ENCODE measurements around the gene GFRA4.

Gene GFRA4

DNA sequence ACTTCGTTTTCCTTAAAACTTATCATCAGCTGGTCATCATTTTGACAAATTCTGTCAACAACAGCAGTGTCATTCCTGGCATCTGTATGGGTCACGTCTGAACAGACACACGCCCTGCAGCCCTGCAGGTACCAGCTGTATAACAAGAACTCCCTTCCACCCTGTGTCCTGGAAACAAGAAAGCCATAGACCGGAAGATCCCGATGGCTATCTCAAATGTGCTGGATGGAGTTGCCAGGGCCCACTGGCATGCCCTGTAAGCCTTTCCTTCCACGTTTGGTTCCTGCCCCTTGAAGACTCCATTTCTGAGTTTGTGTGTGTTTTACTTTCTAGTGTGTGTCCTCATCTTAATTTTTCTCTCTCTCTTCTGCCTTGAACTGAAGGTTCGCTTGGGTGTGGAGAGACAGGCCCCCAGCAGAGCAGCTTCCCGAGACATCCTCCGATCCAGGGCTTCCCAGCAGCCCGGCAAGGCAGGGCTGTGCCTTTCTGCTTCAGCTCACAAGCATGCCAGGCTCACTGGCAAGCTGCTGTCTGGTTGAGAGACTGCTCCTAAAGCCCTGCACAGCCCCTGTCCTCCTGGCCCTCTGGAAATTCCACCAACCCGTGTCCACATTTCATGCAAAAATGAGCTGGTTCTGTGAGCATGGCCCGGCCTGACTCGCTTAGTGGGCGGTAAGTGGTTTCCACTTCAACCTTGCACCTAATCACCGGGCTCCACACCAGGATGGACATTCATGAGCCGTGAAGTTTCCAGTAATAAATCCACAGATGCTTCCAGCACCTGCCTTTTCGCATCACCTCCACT, 8.7 kb downstream of the GFRA4 start:
- Mint-ChIP-seq H3K27ac (no peak overlapping the region), H3K4me3 (no peak overlapping the region), H3K36me3 (no peaks in the 10 kb centered on the region), H3K4me1 (peaks cover 25% of the 10 kb centered on the region), H3K9me3 (peaks cover 6% of the 10 kb centered on the region)
- ATAC-seq (no peak), DNase-seq (ENCODE audit: low spot score in 2 of 2) (no peak)

DNA sequence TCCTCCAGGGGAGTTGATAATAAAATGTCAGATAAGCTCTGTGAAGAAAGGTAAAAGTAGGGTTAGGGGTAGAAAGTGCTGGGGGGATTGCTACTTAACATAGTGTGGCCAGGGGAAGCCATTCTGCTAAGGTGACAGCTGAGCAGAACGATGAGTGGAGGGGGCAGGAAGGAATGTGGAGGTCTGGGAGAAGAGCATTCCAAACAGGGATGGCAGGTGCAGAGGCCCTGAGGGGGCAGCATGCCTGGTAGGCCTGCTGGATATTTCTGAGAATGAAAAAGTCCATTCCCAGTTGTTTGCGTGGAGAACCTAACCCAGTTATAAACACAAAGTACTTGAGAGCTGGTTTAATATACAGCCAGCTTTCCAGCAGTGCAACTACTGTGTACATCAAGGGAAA, 9.3 kb downstream of the GFRA4 start:
- Mint-ChIP-seq H3K4me3 (no peak overlapping the region), H3K4me1 (peaks cover 19% of the 10 kb centered on the region), H3K9me3 (peaks cover 6% of the 10 kb centered on the region), H3K27ac (no peak overlapping the region), H3K36me3 (peaks cover 3% of the 10 kb centered on the region)
- DNase-seq (ENCODE audit: low spot score in 2 of 2): no peak
- no peak for ATAC-seq

- H3K4me1 Mint-ChIP-seq: peaks cover 14% of the 10 kb centered on the region
- no peak overlapping the region for H3K27ac Mint-ChIP-seq
- peaks cover 6% of the 10 kb centered on the region for H3K9me3 Mint-ChIP-seq
- no peak for ATAC-seq
- H3K36me3 Mint-ChIP-seq: peaks cover 11% of the 10 kb centered on the region
- no peak for DNase-seq (ENCODE audit: low spot score in 2 of 2)
- H3K4me3 Mint-ChIP-seq: no peak overlapping the region
These were observed 10.3 kb downstream of the GFRA4 start for GRCh38 chr20:3652676-3653596.

GRCh38 chr20:3652221-3652620, 11.0 kb downstream of the GFRA4 start:
- H3K4me1 Mint-ChIP-seq: peaks cover 14% of the 10 kb centered on the region
- no peak for ATAC-seq
- DNase-seq (ENCODE audit: low spot score in 2 of 2): no peak
- peaks cover 12% of the 10 kb centered on the region for H3K36me3 Mint-ChIP-seq
- H3K9me3 Mint-ChIP-seq: peaks cover 6% of the 10 kb centered on the region
- no peak overlapping the region for H3K4me3 Mint-ChIP-seq
- no peak overlapping the region for H3K27ac Mint-ChIP-seq

DNA sequence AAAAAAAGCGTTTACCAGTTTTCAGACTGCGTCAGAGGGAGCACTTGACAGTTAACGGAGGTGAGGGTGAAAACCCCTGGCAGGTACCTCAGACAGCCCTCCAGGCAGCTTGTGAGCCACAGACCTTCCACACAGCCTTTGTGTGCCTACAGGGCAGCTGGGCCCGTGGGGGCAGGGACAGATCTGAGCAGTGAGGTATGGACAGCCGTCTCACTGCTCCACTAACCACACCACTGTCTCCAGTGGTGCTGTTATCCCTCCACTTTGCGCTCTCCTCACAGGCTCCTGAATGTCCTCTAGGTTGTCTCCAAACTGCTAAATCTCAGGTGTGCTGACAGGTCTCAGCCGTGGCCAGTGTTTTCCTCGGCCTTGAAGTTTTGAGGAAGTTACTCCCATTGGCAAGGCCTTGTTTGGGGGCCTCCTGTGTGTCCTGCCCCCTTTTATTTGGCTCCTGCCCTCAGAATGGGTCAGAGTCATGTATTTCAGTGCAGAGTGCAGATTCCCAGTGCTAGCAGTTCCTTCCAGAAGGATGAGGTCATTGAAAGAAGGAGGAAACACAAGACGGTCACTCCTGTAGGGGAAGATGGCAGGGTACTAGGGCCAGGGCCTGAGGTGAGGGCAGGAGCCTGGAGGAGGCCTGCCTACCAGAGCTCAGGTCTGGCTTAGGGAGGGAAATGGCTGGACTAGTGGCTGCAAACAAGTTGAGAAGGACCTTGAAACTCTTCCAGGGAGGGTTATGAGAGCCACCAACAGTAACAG, 11.8 kb downstream of the GFRA4 start:
- ATAC-seq: no peak
- Mint-ChIP-seq H3K4me1 (peaks cover 14% of the 10 kb centered on the region), H3K9me3 (peaks cover 6% of the 10 kb centered on the region), H3K27ac (no peak overlapping the region), H3K36me3 (peaks cover 20% of the 10 kb centered on the region), H3K4me3 (no peak overlapping the region)
- DNase-seq (ENCODE audit: low spot score in 2 of 2): no peak

GRCh38 chr20:3648951-3649350, 14.2 kb downstream of the GFRA4 start:
- no peak overlapping the region for H3K4me3 Mint-ChIP-seq
- H3K9me3 Mint-ChIP-seq: peaks cover 6% of the 10 kb centered on the region
- ATAC-seq (no peak), DNase-seq (ENCODE audit: low spot score in 2 of 2) (no peak)
- H3K27ac Mint-ChIP-seq: no peak overlapping the region
- peaks cover 33% of the 10 kb centered on the region for H3K36me3 Mint-ChIP-seq
- peaks cover 14% of the 10 kb centered on the region for H3K4me1 Mint-ChIP-seq

DNA sequence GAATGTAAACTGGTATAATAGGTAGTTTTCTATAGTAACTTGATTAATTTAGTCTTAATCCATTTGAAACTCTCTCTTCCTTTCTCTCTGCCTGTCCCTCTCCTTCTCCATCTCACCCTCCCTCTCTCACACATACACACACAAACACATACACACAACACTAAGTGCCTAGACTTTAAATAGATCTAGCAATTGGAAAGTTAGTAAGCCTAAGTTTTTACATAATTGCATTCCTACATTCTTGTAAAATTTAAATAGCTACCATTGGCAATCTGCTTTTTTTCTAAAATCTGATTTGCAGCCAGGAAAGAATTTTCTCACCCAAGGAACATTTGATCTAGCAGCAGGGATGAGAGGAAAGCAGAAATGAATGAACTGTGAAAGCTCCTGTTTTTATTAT, 15.7 kb downstream of the GFRA4 start:
- Mint-ChIP-seq H3K4me1 (peaks cover 4% of the 10 kb centered on the region), H3K4me3 (no peak overlapping the region), H3K36me3 (peaks cover 33% of the 10 kb centered on the region), H3K9me3 (no peaks in the 10 kb centered on the region), H3K27ac (no peak overlapping the region)
- no peak for DNase-seq (ENCODE audit: low spot score in 2 of 2)
- no peak for ATAC-seq

DNA sequence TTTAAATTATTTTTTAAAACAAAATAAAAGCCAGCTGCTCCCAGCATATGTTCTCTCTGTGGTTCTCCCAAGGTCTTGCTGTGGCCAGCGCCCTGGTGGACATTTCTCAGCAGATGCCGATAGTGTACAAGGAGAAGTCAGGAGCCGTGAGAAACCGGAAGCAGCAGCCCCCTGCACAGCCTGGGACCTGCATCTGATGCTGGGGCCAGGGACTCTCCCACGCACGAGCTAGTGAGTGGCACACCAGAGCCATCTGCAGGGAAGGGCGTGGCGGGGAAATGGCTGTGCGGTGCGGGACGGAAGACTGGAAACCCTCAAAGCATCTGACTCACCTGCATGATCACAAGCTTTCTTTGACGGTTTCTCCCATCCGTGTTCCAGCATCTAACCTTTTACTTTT, 16.5 kb downstream of the GFRA4 start:
- Mint-ChIP-seq H3K36me3 (peaks cover 33% of the 10 kb centered on the region), H3K4me3 (no peak overlapping the region), H3K4me1 (no peaks in the 10 kb centered on the region), H3K9me3 (no peaks in the 10 kb centered on the region), H3K27ac (no peak overlapping the region)
- DNase-seq (ENCODE audit: low spot score in 2 of 2): no peak
- no peak for ATAC-seq

GRCh38 chr20:3646067-3646440, 17.1 kb downstream of the GFRA4 start:
- DNase-seq (ENCODE audit: low spot score in 2 of 2) (no peak), ATAC-seq (no peak)
- H3K4me1 Mint-ChIP-seq: no peaks in the 10 kb centered on the region
- no peak overlapping the region for H3K4me3 Mint-ChIP-seq
- H3K36me3 Mint-ChIP-seq: peaks cover 36% of the 10 kb centered on the region
- H3K9me3 Mint-ChIP-seq: no peaks in the 10 kb centered on the region
- H3K27ac Mint-ChIP-seq: no peak overlapping the region

DNA sequence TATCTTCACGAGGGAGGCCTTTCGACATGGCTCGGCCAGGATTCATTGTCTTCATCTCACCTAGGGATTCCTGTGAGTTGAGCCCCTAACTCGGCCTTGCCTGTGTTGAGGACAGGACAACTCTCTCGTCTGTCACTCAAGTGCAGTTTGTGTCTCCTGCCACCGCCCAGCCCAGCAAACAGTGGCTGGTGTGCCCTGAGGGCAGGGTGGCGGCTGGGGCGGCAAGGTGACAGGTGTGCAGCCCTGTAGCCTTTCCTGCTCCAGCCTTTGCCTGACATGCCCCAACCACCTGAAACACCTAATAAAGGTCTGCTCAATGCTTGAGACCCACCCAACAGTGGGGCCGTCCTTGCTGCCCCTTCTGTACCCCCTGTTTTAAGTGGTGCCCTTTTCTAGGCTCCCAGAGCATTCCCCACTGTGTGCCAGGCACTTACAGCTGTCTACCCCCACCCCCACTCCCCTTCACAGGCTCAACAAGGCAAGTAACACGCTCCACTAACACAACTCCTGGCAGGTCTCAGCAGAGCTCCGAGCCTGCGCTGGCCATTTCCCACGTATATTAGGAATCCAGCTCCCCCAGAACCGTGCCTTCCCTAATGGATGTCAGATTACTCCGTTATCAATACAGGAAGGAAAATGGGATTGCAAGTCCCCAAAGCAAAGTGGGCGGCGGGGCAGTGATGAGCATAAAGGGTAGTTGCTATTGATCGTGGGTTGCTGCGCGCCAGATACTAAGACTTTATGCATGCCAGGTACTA, 17.7 kb downstream of the GFRA4 start:
- Mint-ChIP-seq H3K4me3 (no peak overlapping the region), H3K9me3 (no peaks in the 10 kb centered on the region), H3K4me1 (no peaks in the 10 kb centered on the region), H3K36me3 (peaks cover 41% of the 10 kb centered on the region), H3K27ac (no peak overlapping the region)
- no peak for ATAC-seq
- no peak for DNase-seq (ENCODE audit: low spot score in 2 of 2)

GRCh38 chr20:3640259-3640658, 22.9 kb downstream of the GFRA4 start:
- no peaks in the 10 kb centered on the region for H3K9me3 Mint-ChIP-seq
- DNase-seq (ENCODE audit: low spot score in 2 of 2) (no peak), ATAC-seq (no peak)
- H3K27ac Mint-ChIP-seq: no peak overlapping the region
- no peak overlapping the region for H3K4me3 Mint-ChIP-seq
- no peaks in the 10 kb centered on the region for H3K4me1 Mint-ChIP-seq
- peaks cover 16% of the 10 kb centered on the region for H3K36me3 Mint-ChIP-seq

- no peak for ATAC-seq
These were observed 27.9 kb downstream of the GFRA4 start for GRCh38 chr20:3635346-3635745.

DNA sequence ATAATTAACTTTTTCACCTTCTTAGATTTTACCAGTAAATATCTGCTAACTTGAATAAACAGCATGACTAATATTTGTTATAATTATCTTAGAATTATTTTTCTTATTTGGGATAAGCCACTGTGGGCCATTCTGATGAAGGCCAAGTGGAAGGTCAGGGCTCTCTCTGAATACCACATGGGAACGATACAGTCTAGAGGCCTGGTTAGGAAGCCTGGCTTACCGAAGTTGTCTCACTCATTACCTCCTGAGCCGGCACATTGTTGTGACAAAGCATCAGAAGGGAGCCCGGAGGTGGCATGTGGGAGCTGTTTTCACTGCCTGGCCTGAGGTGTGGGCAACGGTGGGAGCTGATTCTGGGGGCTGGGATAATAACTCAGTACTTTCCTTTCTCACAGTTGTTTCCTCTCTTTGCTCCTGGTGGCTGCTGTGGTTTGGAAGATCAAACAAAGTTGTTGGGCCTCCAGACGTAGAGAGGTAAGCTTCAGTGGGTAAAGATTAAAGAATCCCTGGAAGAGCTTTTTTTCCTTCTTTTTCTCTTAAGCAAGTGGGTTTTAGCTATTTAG, 29.2 kb downstream of the GFRA4 start:
- Mint-ChIP-seq H3K27ac (no peak overlapping the region), H3K9me3 (no peaks in the 10 kb centered on the region), H3K4me3 (no peak overlapping the region), H3K4me1 (no peaks in the 10 kb centered on the region), H3K36me3 (no peaks in the 10 kb centered on the region)
- ATAC-seq (no peak), DNase-seq (ENCODE audit: low spot score in 2 of 2) (no peak)

More at GRCh38 chr20:3635346-3635745, 27.9 kb downstream of the GFRA4 start:
- Mint-ChIP-seq H3K27ac (no peak overlapping the region), H3K9me3 (no peaks in the 10 kb centered on the region), H3K4me1 (no peaks in the 10 kb centered on the region), H3K36me3 (no peaks in the 10 kb centered on the region), H3K4me3 (no peak overlapping the region)
- DNase-seq (ENCODE audit: low spot score in 2 of 2): no peak

GRCh38 chr20:3632311-3633004, 30.7 kb downstream of the GFRA4 start:
- Mint-ChIP-seq H3K4me3 (no peak overlapping the region), H3K9me3 (no peaks in the 10 kb centered on the region), H3K36me3 (no peaks in the 10 kb centered on the region), H3K4me1 (no peaks in the 10 kb centered on the region), H3K27ac (peak overlapping the region; percentile 65)
- DNase-seq (ENCODE audit: low spot score in 2 of 2) (no peak), ATAC-seq (no peak)
